HepG2 (cell line): ENCODE measurements around the gene RGS14. TPM values are rescaled to one million over a fixed set of nuclear protein-coding genes. Genes with fewer than 3 reads are reported as not detected.

Experiments
- CCDC6 ChIP-seq: sonication (generic); formaldehyde crosslinking; IDR thresholded peaks from 2 replicates; pipeline ENCODE4 v1.8.1; 2022; ENCODE audit warnings: mild to moderate bottlenecking, missing genetic modification reagents, moderate library complexity
- CREB3 ChIP-seq: sonication (generic); formaldehyde crosslinking; IDR thresholded peaks from 2 replicates; pipeline ENCODE4 v1.5.0; 2020; ENCODE audit warnings: missing genetic modification reagents
- CREBL2 ChIP-seq: sonication (generic); formaldehyde crosslinking; IDR thresholded peaks from 2 replicates; pipeline ENCODE4 v1.8.1; 2023; ENCODE audit warnings: missing genetic modification reagents, mild to moderate bottlenecking, borderline replicate concordance
- DNMT1 ChIP-seq: sonication (generic); formaldehyde crosslinking; IDR thresholded peaks from 2 replicates; pipeline ENCODE4 v1.5.1; 2020; ENCODE audit warnings: mild to moderate bottlenecking, missing genetic modification reagents
- FUBP1 ChIP-seq: sonication (generic); formaldehyde crosslinking; IDR thresholded peaks from 2 replicates; pipeline ENCODE4 v1.5.1; 2020; ENCODE audit warnings: missing genetic modification reagents, mild to moderate bottlenecking, borderline replicate concordance
- IKZF5 ChIP-seq: IDR thresholded peaks from 2 replicates; pipeline ENCODE4 v1.6.1; 2018; ENCODE audit warnings: missing genetic modification reagents, mild to moderate bottlenecking, missing compliant biosample characterization
- KLF9 ChIP-seq: IDR thresholded peaks from 2 replicates; pipeline ENCODE4 v1.6.1; 2016; ENCODE audit warnings: low read depth
- MBNL3 ChIP-seq: fragments of 250-450 bp; sonication (Bioruptor Pico); conservative IDR thresholded peaks from 2 replicates; pipeline ENCODE4 v1.8.0; 2022; ENCODE audit warnings: mild to moderate bottlenecking, inconsistent platforms
- RFX1 ChIP-seq: fragments of 450-650 bp; IDR thresholded peaks from 2 replicates; pipeline ENCODE4 v1.6.1; 2017
- TP53 ChIP-seq: sonication (generic); formaldehyde crosslinking; conservative IDR thresholded peaks from 2 replicates; pipeline ENCODE4 v1.4.0; 2020; ENCODE audit warnings: missing genetic modification reagents
- YY1 ChIP-seq: IDR thresholded peaks from 2 replicates; pipeline ENCODE4 v1.6.1; 2011; ENCODE audit warnings: low read length, low read depth, moderate library complexity, mild to moderate bottlenecking; ENCODE audit not compliant: insufficient read depth, insufficient replicate concordance
- ZBTB8A ChIP-seq: sonication (generic); formaldehyde crosslinking; IDR thresholded peaks from 2 replicates; pipeline ENCODE4 v1.4.0; 2020; ENCODE audit warnings: mild to moderate bottlenecking, low read depth, missing genetic modification reagents, borderline replicate concordance
- ZFP36L2 ChIP-seq: sonication (generic); formaldehyde crosslinking; IDR thresholded peaks from 2 replicates; pipeline ENCODE4 v1.4.0; 2020; ENCODE audit warnings: missing genetic modification reagents
- ZNF101 ChIP-seq: sonication (generic); formaldehyde crosslinking; IDR thresholded peaks from 2 replicates; pipeline ENCODE4 v1.4.0; 2020; ENCODE audit warnings: mild to moderate bottlenecking, low read depth, missing genetic modification reagents, borderline replicate concordance
- ZNF138 ChIP-seq: sonication (generic); formaldehyde crosslinking; IDR thresholded peaks from 2 replicates; pipeline ENCODE4 v1.5.0; 2020; ENCODE audit warnings: mild to moderate bottlenecking, low read depth, missing genetic modification reagents
- ZNF232 ChIP-seq: sonication (generic); formaldehyde crosslinking; IDR thresholded peaks from 2 replicates; pipeline ENCODE4 v1.4.0; 2020; ENCODE audit warnings: missing genetic modification reagents, borderline replicate concordance
- ZNF274 ChIP-seq: sonication (generic); formaldehyde crosslinking; IDR thresholded peaks from 2 replicates; pipeline ENCODE4 v1.5.1; 2020; ENCODE audit warnings: mild to moderate bottlenecking, missing genetic modification reagents
- ZNF3 ChIP-seq: IDR thresholded peaks from 2 replicates; pipeline ENCODE4 v1.7.0; 2017; ENCODE audit warnings: inconsistent platforms
- ZNF530 ChIP-seq: sonication (generic); formaldehyde crosslinking; IDR thresholded peaks from 2 replicates; pipeline ENCODE4 v1.5.0; 2020; ENCODE audit warnings: low read depth, mild to moderate bottlenecking, missing genetic modification reagents
- ZNF597 ChIP-seq: sonication (generic); formaldehyde crosslinking; IDR thresholded peaks from 2 replicates; pipeline ENCODE4 v1.5.0; 2020; ENCODE audit warnings: missing genetic modification reagents
- ZNF644 ChIP-seq: IDR thresholded peaks from 2 replicates; pipeline ENCODE4 v1.6.1; 2016; ENCODE audit warnings: low read depth
- ZNF766 ChIP-seq: sonication (generic); formaldehyde crosslinking; IDR thresholded peaks from 2 replicates; pipeline ENCODE4 v1.5.0; 2020; ENCODE audit warnings: missing genetic modification reagents, borderline replicate concordance
- ZNF816 ChIP-seq: sonication (generic); formaldehyde crosslinking; IDR thresholded peaks from 2 replicates; pipeline ENCODE4 v1.8.0; 2022; ENCODE audit warnings: missing genetic modification reagents, mild to moderate bottlenecking, borderline replicate concordance
- ZSCAN22 ChIP-seq: sonication (generic); formaldehyde crosslinking; IDR thresholded peaks from 2 replicates; pipeline ENCODE4 v1.4.0; 2020; ENCODE audit warnings: mild to moderate bottlenecking, missing genetic modification reagents
- polyA plus RNA-seq, 8 experiments: library from polyadenylated mRNA; depleted of rRNA in 3 of 8; stranded (reverse) in 7 of 8; unstranded in 1 of 8; fragments of >200 nt; fragmentation: Illumina TruSeq in 4 of 8; extraction: Trizol in 4 of 8; gene quantifications; 2 replicates each; pipeline versions ENCODE4 v1.2.1 to v1.2.3, GENCODE V29; 2011 to 2016; ENCODE audit warnings: low read depth in 4 of 8, missing spikeins in 1 of 8, mixed read lengths in 1 of 8; ENCODE audit not compliant: insufficient read depth in 1 of 8
- total RNA-seq, 5 experiments: library from RNA; depleted of rRNA; stranded (reverse); fragments of >200 nt; fragmentation: Illumina TruSeq; extraction: Trizol; gene quantifications; 2 replicates each; pipeline ENCODE4 v1.2.3, GENCODE V29; 2016; ENCODE audit warnings: low read depth in 1 of 5

Gene RGS14
- total and polyA plus RNA-seq, 2 of the 13 experiments (the other 11 are each of a cell fraction or from before 2014, with no cell fraction given) = 11.1 to 17.2 TPM

- TF ChIP-seq TP53 (no peak), DNMT1 (CRISPR knock-in tag) (0 out of 2 replicates have a peak, but pooled peaks have one; percentile 68), MBNL3 (no peak), ZNF232 (CRISPR knock-in tag) (no peak), FUBP1 (CRISPR knock-in tag) (no peak), YY1 (no peak), ZNF3 (CRISPR knock-in tag) (no peak), ZNF138 (CRISPR knock-in tag) (peak; percentile 40; the same call in 1 of the 2 replicates), ZNF766 (CRISPR knock-in tag) (0 out of 2 replicates have a peak, but pooled peaks have one; percentile 43), CREB3 (CRISPR knock-in tag) (no peak), RFX1 (no peak), IKZF5 (CRISPR knock-in tag) (0 out of 2 replicates have a peak, but pooled peaks have one; percentile 22), ZNF274 (CRISPR knock-in tag) (no peak), ZNF644 (no peak), KLF9 (CRISPR knock-in tag) (no peak; the same call in 1 of the 2 replicates), ZBTB8A (CRISPR knock-in tag) (no peak), CREBL2 (CRISPR knock-in tag) (no peak), ZSCAN22 (CRISPR knock-in tag) (no peak), ZNF816 (CRISPR knock-in tag) (peak; percentile 74), ZNF530 (CRISPR knock-in tag) (no peak), CCDC6 (peak; percentile 88; the same call in 1 of the 2 replicates), ZNF597 (CRISPR knock-in tag) (no peak), ZNF101 (no peak), ZFP36L2 (CRISPR knock-in tag) (no peak)
Measured at GRCh38 chr5:177311723-177312648, 45.7 kb upstream of the RGS14 start, which contains the start of gene MXD3 (continued).
